ENCODE results near the gene RAB3C.

- TF ChIP-seq CREB1 (CRISPR knock-in tag; IDR thresholded peaks at IDR 0.05; ENCODE audit: low read depth) (no peak), CTCF (conservative IDR thresholded peaks at IDR 0.05; ENCODE audit: low read depth in 2 of 2) (no peak), REST (IDR thresholded peaks at IDR 0.05; ENCODE audit: unreplicated experiment) (no peak)
These were observed 37.9 kb upstream of the RAB3C start for GRCh38 chr5:58544926-58545325.
